K562 (cell line): ENCODE results near the gene MAGI2. TPM values are rescaled to one million over a fixed set of nuclear protein-coding genes. Genes with fewer than 3 reads are reported as not detected.

ENCODE experiments used
- ATAC-seq: fragments of 200-7000 bp; cut with Tn5 transposase; 3 replicates; pipeline ENCODE4 v1.9.1; 2020; ENCODE audit warnings: moderate library complexity
- BruUV-seq: library from RNA; stranded (reverse); fragments of 400-500 nt; replicated peaks from 2 replicates; lab custom pipeline; 2021; lab: Mats Ljungman, UMichigan
- CTCF ChIA-PET: fragments of 300-600 bp; formaldehyde crosslinking; extraction: SDS; loops from one replicate; lab custom pipeline; 2021; ENCODE audit warnings: low intra/inter-chr PET ratio; lab: Yijun Ruan, JAX
- POLR2A ChIA-PET: fragments of 300-600, 350-650 bp; sonication (Branson Sonifier 250); formaldehyde crosslinking; extraction: SDS; loops from one replicate; lab custom pipeline; 2021; ENCODE audit warnings: antibody characterized with exemption, inconsistent platforms; lab: Yijun Ruan, JAX
- DNase-seq, 4 experiments: peaks; one replicate each; pipeline versions ENCODE4 v3.0.0 to v3.0.0-alpha.2; 2011 to 2018; ENCODE audit warnings: low spot score in 3 of 4, mixed read lengths in 3 of 4; ENCODE audit errors: extremely low read depth in 1 of 4
- FAIRE-seq: peaks from 2 replicates; lab custom pipeline; 2011; peaks lifted over from hg19 to GRCh38; lab: Jason Lieb, UNC
- H2AFZ ChIP-seq: 2 replicates; pipeline ENCODE4 v1.6.0; 2011; ENCODE audit warnings: low read depth, low read length, control low read depth, inconsistent platforms
- H3K27ac ChIP-seq: fragments of 200-600 bp; 3 replicates; pipeline ENCODE4 v1.8.0; 2011; ENCODE audit warnings: low read depth, mild to moderate bottlenecking, control low read depth, inconsistent platforms, low read length, moderate library complexity, mixed read lengths; ENCODE audit errors: extremely low read depth
- H3K27me3 ChIP-seq, 2 experiments: fragments of 300-600 bp in 1 of 2; 2 replicates in 1 of 2; 3 replicates in 1 of 2; pipeline versions ENCODE4 v1.6.0 to v1.8.0; 2011; ENCODE audit warnings: inconsistent platforms in 2 of 2, low read length in 2 of 2, mild to moderate bottlenecking in 1 of 2, mixed read lengths in 1 of 2, moderate library complexity in 1 of 2; ENCODE audit not compliant: control insufficient read depth in 2 of 2, insufficient read depth in 2 of 2
- H3K36me3 ChIP-seq: fragments of 300-600 bp; 3 replicates; pipeline ENCODE4 v1.8.0; 2011; ENCODE audit warnings: mild to moderate bottlenecking, low read length, inconsistent platforms; ENCODE audit not compliant: control insufficient read depth, insufficient read depth
- H3K4me1 ChIP-seq, 2 experiments: fragments of 200-600 bp in 1 of 2; replicated peaks in 1 of 2; 2 replicates in 1 of 2; 3 replicates in 1 of 2; pipeline versions ENCODE4 v1.5.1 to v1.8.0; 2011; ENCODE audit warnings: inconsistent platforms in 2 of 2, low read length in 2 of 2, mild to moderate bottlenecking in 1 of 2, mixed read lengths in 1 of 2, moderate library complexity in 1 of 2; ENCODE audit not compliant: control insufficient read depth in 2 of 2, insufficient read depth in 2 of 2
- H3K4me2 ChIP-seq: 2 replicates; pipeline ENCODE4 v1.6.1; 2011; ENCODE audit warnings: low read length, control low read depth, inconsistent platforms, mixed read lengths; ENCODE audit not compliant: insufficient read depth
- H3K4me3 ChIP-seq: fragments of 200-600 bp; sonication (generic), shearing (Covaris generic); 2 replicates; pipeline ENCODE4 v1.5.1; 2016; ENCODE audit warnings: control low read depth, inconsistent platforms
- H3K79me2 ChIP-seq: fragments of 200-600 bp; 3 replicates; pipeline ENCODE4 v1.8.0; 2011; ENCODE audit warnings: low read length, inconsistent platforms; ENCODE audit not compliant: control insufficient read depth, insufficient read depth
- H3K9ac ChIP-seq, 2 experiments: 2 replicates each; pipeline versions ENCODE4 v1.6.0 to v1.6.1; 2011; ENCODE audit warnings: low read depth in 2 of 2, low read length in 2 of 2, control low read depth in 1 of 2, inconsistent platforms in 1 of 2, mild to moderate bottlenecking in 1 of 2, mixed read lengths in 1 of 2; ENCODE audit not compliant: insufficient read depth in 1 of 2
- H3K9me1 ChIP-seq: one replicate; pipeline ENCODE4 v1.6.0; 2011; ENCODE audit warnings: inconsistent platforms, mild to moderate bottlenecking, low read length, moderate library complexity; ENCODE audit not compliant: control insufficient read depth, insufficient read depth
- H3K9me3 ChIP-seq: replicated peaks from 2 replicates; pipeline ENCODE4 v1.5.1; 2011; ENCODE audit warnings: low read depth, low read length, inconsistent platforms; ENCODE audit not compliant: control insufficient read depth, insufficient read depth
- H4K20me1 ChIP-seq: replicated peaks from 2 replicates; pipeline ENCODE4 v1.6.1; 2011; ENCODE audit warnings: low read length, inconsistent platforms, mixed read lengths; ENCODE audit not compliant: control insufficient read depth, insufficient read depth
- SFPQ ChIP-seq: fragments of 200-400 bp; formaldehyde crosslinking; IDR thresholded peaks from 2 replicates; pipeline ENCODE4 v1.6.1; 2017; ENCODE audit warnings: mild to moderate bottlenecking, low read depth, low read length, moderate library complexity
- TEAD2 ChIP-seq: fragments of 450-650 bp; IDR thresholded peaks from 2 replicates; pipeline ENCODE4 v1.6.1; 2016; ENCODE audit warnings: missing genetic modification characterization, control low read depth, missing compliant biosample characterization
- ZNF57 ChIP-seq: fragments of 450-650 bp; formaldehyde crosslinking; IDR thresholded peaks from 2 replicates; pipeline ENCODE4 v1.4.0; 2020; ENCODE audit warnings: mild to moderate bottlenecking, moderate library complexity
- WGBS: fragments of 100-300 bp; shearing (Covaris generic); methylation state at CpG from one replicate; pipeline ENCODE4 v1.1.6; 2016; ENCODE audit warnings: low coverage, mixed read lengths; ENCODE audit not compliant: insufficient coverage; ENCODE audit errors: missing lambda C conversion rate; 5-methylcytosine and 5-hydroxymethylcytosine counted together
- in situ Hi-C: fragments of 300-500 bp; cut with MboI; formaldehyde crosslinking; loops from 4 replicates; pipeline ENCODE4 v1.15.0; 2018; ENCODE audit warnings: inconsistent platforms, mixed read lengths
- intact Hi-C: fragments of 100-400 bp; cut with micrococcal nuclease; formaldehyde crosslinking; loops from 2 replicates; pipeline ENCODE4 v1.14.2; 2022
- polyA plus RNA-seq, 8 experiments: library from polyadenylated mRNA; depleted of rRNA in 4 of 8; stranded (reverse) in 5 of 8; unstranded in 3 of 8; fragments of >200 nt; fragmentation: Nextera tagmentation in 2 of 8; fragmentation: Illumina TruSeq in 1 of 8; extraction: Ambion mirVana in 2 of 8; extraction: Trizol in 1 of 8; gene quantifications; 2 replicates each; pipeline versions ENCODE4 v1.2.1 to v1.2.3, GENCODE V29; 2011 to 2014; ENCODE audit warnings: inconsistent platforms in 1 of 8, missing spikeins in 1 of 8
- total RNA-seq, 7 experiments: library from RNA; depleted of rRNA in 6 of 7; stranded (reverse); fragments of >200 nt in 6 of 7; fragmentation: Illumina TruSeq in 2 of 7; extraction: Trizol in 2 of 7; gene quantifications; 2 replicates each; pipeline versions ENCODE4 v1.2.1 to v1.2.3, GENCODE V29; 2011 to 2021; ENCODE audit warnings: low replicate concordance in 1 of 7

Gene MAGI2
- total and polyA plus RNA-seq, 9 of the 15 experiments (the other 6 are each of a cell fraction or from before 2014, with no cell fraction given), result 0.27 to 1.4 (median 0.70) TPM

- ATAC-seq (no peak), FAIRE-seq (no peak), DNase-seq (no peak)
- no peaks in the 10 kb centered on the region for H3K9me1 ChIP-seq
- H4K20me1 ChIP-seq, result no peaks in the 10 kb centered on the region
- in situ Hi-C loops (no loop called here), intact Hi-C loops (no loop called here)
- peaks cover 0 to 5% of the 10 kb centered on the region in 2 experiments; a peak in 2 of 5 replicates for H3K27me3 ChIP-seq
- H3K4me1 ChIP-seq, result no peaks in the 10 kb centered on the region
- no peak for TF ChIP-seq SFPQ
- TF ChIP-seq TEAD2, result no peak
- no peak for TF ChIP-seq ZNF57 (CRISPR knock-in tag)
- no peak overlapping the region for H3K4me3 ChIP-seq
- no peak overlapping the region for H3K4me2 ChIP-seq
- no peaks in the 10 kb centered on the region for H3K79me2 ChIP-seq
- no TSS peak for BruUV-seq
- H3K27ac ChIP-seq, result no peak overlapping the region
- no peak overlapping the region for H2AFZ ChIP-seq
- POLR2A ChIA-PET, result interaction anchor here (0.5 kb wide), 1 partner anchor 801 kb away, joined by 4 read pairs; no protein-coding TSS in a partner anchor
- WGBS, result 0% methylated on average over 5 of the region's 5 CpGs
- H3K36me3 ChIP-seq, result no peaks in the 10 kb centered on the region
- H3K9me3 ChIP-seq, result no peaks in the 10 kb centered on the region
- CTCF ChIA-PET, result no interaction called here
- H3K9ac ChIP-seq, result no peak overlapping the region
Measured at GRCh38 chr7:78173666-78174065, 1279.8 kb downstream of the MAGI2 start.
